NB4 (cell line): ENCODE data around the gene SSBP3.

Experiments
- DNase-seq: peaks from one replicate; pipeline ENCODE4 v3.0.0; 2010; ENCODE audit warnings: low read depth
- H3K4me3 ChIP-seq: one replicate; pipeline ENCODE4 v1.5.1; 2011; ENCODE audit warnings: mild to moderate bottlenecking, low read depth, low read length, moderate library complexity
- CTCF ChIP-seq: IDR thresholded peaks from one replicate; pipeline ENCODE4 v1.5.1; 2012; ENCODE audit warnings: low read depth, low read length
- MAX ChIP-seq: IDR thresholded peaks from 2 replicates; pipeline ENCODE4 v1.6.1; 2011; ENCODE audit warnings: low read depth, low read length
- MYC ChIP-seq: IDR thresholded peaks from 2 replicates; pipeline ENCODE4 v1.6.1; 2011; ENCODE audit warnings: low read depth, low read length
- POLR2A ChIP-seq: IDR thresholded peaks from 2 replicates; pipeline ENCODE4 v1.6.1; 2011; ENCODE audit warnings: mild to moderate bottlenecking; ENCODE audit not compliant: insufficient read length; ENCODE audit errors: extremely low read depth

The SSBP3 gene

GRCh38 chr1:54307305-54307704, 98.9 kb downstream of the SSBP3 start:
- TF ChIP-seq POLR2A: no peak
- DNase-seq: no peak
- H3K4me3 ChIP-seq: no peak overlapping the region

- TF ChIP-seq MAX (no peak), MYC (no peak), CTCF (no peak), POLR2A (no peak)
- DNase-seq: no peak
- no peak overlapping the region for H3K4me3 ChIP-seq
Observed at GRCh38 chr1:54305906-54306514, 100.2 kb downstream of the SSBP3 start.

- no peak overlapping the region for H3K4me3 ChIP-seq
- DNase-seq: no peak
- no peak for TF ChIP-seq MAX
- no peak for TF ChIP-seq CTCF
- TF ChIP-seq POLR2A: no peak
- TF ChIP-seq MYC: no peak
Observed at GRCh38 chr1:54304518-54304917, 101.7 kb downstream of the SSBP3 start.

GRCh38 chr1:54302951-54303843, 103.0 kb downstream of the SSBP3 start:
- H3K4me3 ChIP-seq: no peak overlapping the region
- DNase-seq: no peak
- TF ChIP-seq CTCF (no peak), POLR2A (no peak), MAX (no peak), MYC (no peak)

GRCh38 chr1:54302549-54302948, 103.6 kb downstream of the SSBP3 start:
- no peak for TF ChIP-seq MAX
- no peak for TF ChIP-seq MYC
- no peak for TF ChIP-seq POLR2A
- no peak for TF ChIP-seq CTCF
- H3K4me3 ChIP-seq: no peak overlapping the region
- DNase-seq: no peak

GRCh38 chr1:54301497-54301896, 104.7 kb downstream of the SSBP3 start:
- no peak for DNase-seq
- no peak overlapping the region for H3K4me3 ChIP-seq
- TF ChIP-seq POLR2A (no peak), MYC (no peak), CTCF (no peak), MAX (no peak)
